ENCODE data around the gene ARHGEF40.

GRCh38 chr14:21032326-21033132 is 37.6 kb upstream of the ARHGEF40 start:
- TF ChIP-seq POLR2AphosphoS5 (IDR thresholded peaks at IDR 0.05) (no peak), CTCF (IDR thresholded peaks at IDR 0.05) (no peak), POLR2A (IDR thresholded peaks at IDR 0.05) (no peak)
